Stimulated activated memory B cell treated with anti-CD40 and anti-IgM and Interleukin-4, amounts not matched to agents 10 μg/mL and 1 μg/mL and 100 μg/mL, for 72 hours (primary cell): Measurements from ENCODE around the gene ATG10.
"Not testable (repeated sequence)": the region's sequence is repeated elsewhere in the genome, so short reads cannot be mapped to it uniquely, and the experiment has no call there.

Source experiments
- ATAC-seq: fragments of 150-1000 bp; cut with Tn5 transposase; 2 replicates; pipeline ENCODE4 v1.10.0; 2021
- H3K27ac Mint-ChIP-seq: one replicate; pipeline ENCODE4 v1.8.0; 2022; ENCODE audit warnings: mild to moderate bottlenecking, mixed read lengths
- H3K27me3 Mint-ChIP-seq: one replicate; pipeline ENCODE4 v1.8.0; 2022; ENCODE audit warnings: mixed read lengths
- H3K36me3 Mint-ChIP-seq: one replicate; pipeline ENCODE4 v1.8.0; 2022; ENCODE audit warnings: mixed read lengths
- H3K4me1 Mint-ChIP-seq: one replicate; pipeline ENCODE4 v1.8.0; 2022; ENCODE audit warnings: mixed read lengths
- H3K4me3 Mint-ChIP-seq: one replicate; pipeline ENCODE4 v1.8.0; 2022; ENCODE audit warnings: mild to moderate bottlenecking, moderate library complexity, mixed read lengths
- H3K9me3 Mint-ChIP-seq: one replicate; pipeline ENCODE4 v1.8.0; 2022; ENCODE audit warnings: mixed read lengths

Gene ATG10

DNA sequence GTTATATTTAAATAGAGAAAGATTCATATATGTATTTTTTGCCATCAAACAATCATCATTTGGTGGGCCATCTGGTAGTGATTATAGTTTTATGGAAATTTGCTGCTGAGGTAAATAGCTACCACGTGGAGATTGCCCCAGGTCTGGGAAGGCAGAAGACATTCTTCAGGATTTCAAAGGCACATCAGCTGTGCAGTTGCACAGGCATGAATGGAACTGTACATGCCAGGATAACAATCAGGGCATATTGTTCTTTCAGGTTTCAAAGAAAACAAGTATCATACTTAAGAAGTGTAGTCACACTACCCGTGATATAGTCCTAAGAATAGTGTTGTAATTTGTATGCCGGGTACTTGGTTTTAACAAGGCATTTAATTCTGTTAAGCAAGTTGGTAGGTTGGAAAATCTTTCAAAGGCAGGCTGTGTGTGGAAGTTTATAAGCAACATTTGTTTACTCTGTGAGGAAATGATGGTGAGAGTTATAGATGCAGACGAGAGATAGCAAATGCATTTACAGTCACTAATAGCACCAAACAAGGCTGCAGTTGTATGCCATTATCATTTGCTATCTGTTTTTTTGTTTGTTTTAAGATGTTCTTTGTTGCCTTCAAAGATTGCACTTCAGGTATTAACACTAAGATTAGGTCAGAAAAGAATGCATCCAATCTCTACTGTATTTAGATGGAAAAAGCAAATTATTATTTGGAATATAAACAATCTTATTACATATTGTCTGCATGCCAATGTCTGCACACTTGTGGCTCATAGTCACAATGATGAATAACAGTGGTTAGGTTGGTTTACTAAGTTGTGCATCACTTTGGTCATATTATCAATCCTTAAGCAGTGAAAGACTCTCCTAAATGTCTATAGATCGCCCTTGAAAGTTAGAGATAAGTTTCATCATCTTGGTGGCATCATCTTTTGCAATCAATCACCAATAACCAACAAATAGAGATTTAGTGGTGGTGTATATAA is 251.1 kb downstream of the ATG10 start:
- Mint-ChIP-seq H3K4me3 (no peak overlapping the region), H3K27ac (no peak overlapping the region), H3K27me3 (no peaks in the 10 kb centered on the region), H3K9me3 (no peaks in the 10 kb centered on the region), H3K36me3 (no peaks in the 10 kb centered on the region), H3K4me1 (peaks cover 6% of the 10 kb centered on the region)
- ATAC-seq: no peak

DNA sequence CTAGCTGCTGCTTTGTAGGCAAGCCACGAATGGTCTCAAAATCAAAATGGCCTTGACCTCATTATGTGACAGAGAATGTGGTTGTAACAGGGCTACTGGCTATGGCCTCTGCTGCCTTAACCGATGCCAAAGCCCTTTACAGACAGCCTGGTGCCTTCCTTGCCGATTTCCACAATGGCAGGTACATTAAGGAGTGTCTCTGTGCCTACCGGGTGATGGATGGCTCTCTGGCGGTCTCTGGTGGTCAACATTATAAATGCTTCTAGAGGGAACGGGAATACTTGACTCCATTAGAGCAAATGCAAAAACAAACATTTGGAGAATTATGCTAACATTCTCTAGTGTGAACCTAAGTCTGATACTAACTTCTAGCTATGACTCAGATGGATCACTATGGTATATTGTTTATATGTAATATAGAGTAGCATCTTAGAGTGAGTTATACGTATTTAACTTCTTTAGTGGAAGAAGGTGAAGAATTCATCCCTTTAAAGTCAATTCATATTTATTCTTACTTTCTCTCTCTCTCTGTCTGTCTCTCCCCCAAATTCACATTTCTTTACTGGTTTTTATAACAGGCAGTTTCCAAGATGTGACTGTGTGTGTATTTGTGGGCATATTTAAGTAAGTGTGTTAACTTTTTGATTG is 253.8 kb downstream of the ATG10 start:
- no peak overlapping the region for H3K4me3 Mint-ChIP-seq
- H3K36me3 Mint-ChIP-seq: no peaks in the 10 kb centered on the region
- H3K27me3 Mint-ChIP-seq: no peaks in the 10 kb centered on the region
- no peak overlapping the region for H3K27ac Mint-ChIP-seq
- H3K9me3 Mint-ChIP-seq: no peaks in the 10 kb centered on the region
- peaks cover 6% of the 10 kb centered on the region for H3K4me1 Mint-ChIP-seq
- ATAC-seq: peak; percentile 68

DNA sequence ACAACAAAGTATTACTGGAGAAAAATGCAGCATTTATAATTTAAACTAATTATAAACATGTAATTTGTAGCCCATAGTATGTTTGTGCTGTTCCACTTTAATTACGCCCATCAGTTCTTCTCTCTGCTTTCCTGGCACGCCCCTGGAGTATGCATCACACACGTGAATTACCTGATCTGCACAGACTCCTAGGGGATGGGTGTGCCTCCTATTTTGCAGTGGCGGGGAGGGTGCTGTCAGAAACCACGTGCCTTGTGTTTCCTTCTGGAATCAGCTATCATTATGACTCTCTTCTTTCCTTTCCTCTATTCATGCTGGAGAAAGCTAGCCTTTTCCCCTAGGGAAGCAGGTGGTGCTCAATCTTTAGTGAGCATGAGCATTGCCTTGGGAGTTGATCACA is 263.1 kb downstream of the ATG10 start:
- no peaks in the 10 kb centered on the region for H3K4me1 Mint-ChIP-seq
- H3K4me3 Mint-ChIP-seq: no peak overlapping the region
- ATAC-seq: no peak
- no peaks in the 10 kb centered on the region for H3K36me3 Mint-ChIP-seq
- H3K27me3 Mint-ChIP-seq: no peaks in the 10 kb centered on the region
- H3K27ac Mint-ChIP-seq: no peak overlapping the region
- no peaks in the 10 kb centered on the region for H3K9me3 Mint-ChIP-seq

DNA sequence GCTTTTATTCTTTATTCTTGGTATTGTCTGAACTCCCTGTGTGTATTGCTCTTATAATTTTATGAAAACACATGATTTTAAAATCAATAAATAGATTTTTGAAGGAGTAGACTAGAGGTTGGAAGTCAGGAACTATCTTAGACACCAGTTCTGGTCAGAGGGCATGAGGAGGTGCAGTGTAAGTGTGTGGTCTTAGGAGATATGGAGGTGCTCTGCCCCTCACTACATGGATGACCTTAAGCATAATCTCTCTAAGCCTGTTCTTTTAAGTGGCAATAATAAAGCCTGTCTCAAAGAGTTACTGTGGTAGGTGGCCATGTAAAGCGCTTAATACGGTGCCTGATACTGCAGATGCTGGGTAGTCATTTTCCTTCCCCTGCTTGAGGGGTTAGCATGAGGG is 272.3 kb downstream of the ATG10 start:
- Mint-ChIP-seq H3K36me3 (peaks cover 16% of the 10 kb centered on the region), H3K27ac (no peak overlapping the region), H3K4me3 (no peak overlapping the region), H3K4me1 (no peaks in the 10 kb centered on the region), H3K9me3 (peaks cover 12% of the 10 kb centered on the region), H3K27me3 (no peaks in the 10 kb centered on the region)
- ATAC-seq: no peak

DNA sequence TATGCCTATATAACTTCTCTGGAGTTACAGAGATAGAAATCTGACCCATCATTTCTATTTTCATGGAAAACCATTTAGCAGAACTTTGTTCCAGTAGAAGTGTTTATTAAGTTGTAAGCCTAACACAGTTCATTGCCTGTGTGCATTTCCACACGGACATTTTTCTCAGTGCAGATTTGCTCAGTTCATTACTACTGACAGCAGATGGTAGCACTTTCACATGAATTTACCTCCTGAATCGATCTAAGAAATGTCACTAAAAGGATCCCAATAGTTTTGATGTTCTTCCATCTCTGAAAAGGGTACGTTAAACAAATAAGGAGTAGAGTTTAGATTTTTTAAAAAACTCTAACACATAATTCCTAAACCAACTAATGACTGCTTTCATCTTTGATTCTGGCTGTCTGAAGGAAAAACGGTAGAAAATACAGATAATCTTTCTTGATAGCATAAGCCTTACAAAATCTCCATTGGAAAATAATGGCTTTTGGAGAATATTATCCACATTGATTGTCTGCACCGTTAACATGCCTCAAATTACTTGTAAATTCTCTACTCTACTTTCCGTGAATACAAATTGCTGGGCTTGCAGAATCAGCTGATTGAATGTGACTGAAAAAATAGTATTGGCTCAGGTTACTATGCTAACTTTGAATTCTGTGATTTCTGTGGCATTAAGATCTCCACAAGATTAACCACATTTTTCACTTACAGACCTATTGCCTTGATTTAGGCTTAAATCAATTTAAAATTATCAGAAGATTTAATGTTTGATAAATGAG is 273.2 kb downstream of the ATG10 start:
- Mint-ChIP-seq H3K4me3 (no peak overlapping the region), H3K27ac (no peak overlapping the region), H3K36me3 (peaks cover 16% of the 10 kb centered on the region), H3K27me3 (no peaks in the 10 kb centered on the region), H3K9me3 (peaks cover 12% of the 10 kb centered on the region), H3K4me1 (no peaks in the 10 kb centered on the region)
- no peak for ATAC-seq

DNA sequence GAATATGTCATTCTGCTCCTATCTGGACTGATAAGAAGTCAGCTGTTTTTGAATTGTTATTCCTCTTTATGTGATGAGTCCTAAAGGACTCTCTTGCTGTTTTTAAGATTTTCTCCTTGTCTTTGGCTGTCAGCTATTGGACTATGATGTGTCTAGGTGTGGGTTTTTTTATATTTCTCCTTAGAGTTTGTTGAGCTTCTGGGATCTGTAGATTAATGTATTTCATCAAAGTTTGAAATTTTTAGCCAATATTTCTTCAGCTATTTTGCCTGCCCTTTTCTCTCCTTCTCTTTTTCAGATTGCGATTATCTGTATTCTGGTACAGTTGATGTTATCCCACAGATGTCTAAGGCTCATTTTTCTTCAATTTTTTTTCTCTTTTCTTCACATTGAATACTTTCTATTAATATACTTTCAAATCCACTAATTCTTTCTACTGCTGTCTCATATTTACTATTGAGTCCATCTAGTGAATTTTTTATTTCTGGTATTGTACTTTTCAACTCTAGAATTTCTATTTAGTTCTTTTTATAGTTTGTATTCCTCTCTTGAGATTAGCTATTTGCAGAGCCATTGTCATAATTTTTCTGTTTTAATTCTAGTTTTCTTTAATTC is 275.2 kb downstream of the ATG10 start:
- H3K9me3 Mint-ChIP-seq: peaks cover 12% of the 10 kb centered on the region
- no peaks in the 10 kb centered on the region for H3K4me1 Mint-ChIP-seq
- no peak overlapping the region for H3K4me3 Mint-ChIP-seq
- H3K36me3 Mint-ChIP-seq: peaks cover 23% of the 10 kb centered on the region
- no peak for ATAC-seq
- H3K27me3 Mint-ChIP-seq: no peaks in the 10 kb centered on the region
- no peak overlapping the region for H3K27ac Mint-ChIP-seq

DNA sequence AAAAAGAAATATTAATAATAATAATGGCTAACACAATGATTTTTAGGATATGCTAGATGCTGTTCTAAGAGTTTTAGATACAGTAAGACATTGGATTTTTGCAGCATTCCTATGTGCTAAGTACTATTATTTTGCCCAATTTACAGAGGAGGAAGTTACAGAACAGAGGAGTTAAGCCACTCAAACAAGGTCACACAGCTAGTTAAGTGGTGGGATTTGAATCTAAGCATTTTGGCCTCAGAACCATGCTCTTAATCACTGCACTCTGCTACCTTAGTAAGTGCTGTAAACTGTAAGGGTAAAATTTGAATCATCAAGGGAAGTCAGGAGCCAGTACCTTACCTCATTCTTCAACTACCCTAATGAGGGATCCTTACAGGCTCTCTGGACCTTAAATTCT is 280.9 kb downstream of the ATG10 start:
- no peak for ATAC-seq
- H3K9me3 Mint-ChIP-seq: peaks cover 4% of the 10 kb centered on the region
- H3K4me1 Mint-ChIP-seq: no peaks in the 10 kb centered on the region
- H3K27ac Mint-ChIP-seq: no peak overlapping the region
- no peaks in the 10 kb centered on the region for H3K27me3 Mint-ChIP-seq
- H3K4me3 Mint-ChIP-seq: no peak overlapping the region
- peaks cover 13% of the 10 kb centered on the region for H3K36me3 Mint-ChIP-seq

DNA sequence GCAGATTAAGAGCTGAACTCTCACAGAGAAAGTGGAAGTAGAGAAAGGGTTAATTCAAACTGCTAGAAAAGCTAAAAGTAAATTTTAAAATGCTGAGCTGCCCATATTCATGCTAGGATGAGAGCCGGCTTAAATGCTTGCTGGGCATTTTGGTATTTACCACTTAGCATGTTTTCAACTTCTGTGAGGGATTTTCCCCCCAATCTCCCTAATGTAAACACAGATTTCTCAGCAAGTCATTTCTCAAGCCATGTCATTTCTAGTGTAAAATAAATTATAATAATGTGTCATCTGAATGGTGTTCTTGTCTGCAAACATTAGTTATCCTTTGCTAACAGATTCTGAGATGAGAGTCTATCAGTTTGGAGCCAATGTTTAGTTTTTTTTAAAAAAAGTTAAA is 284.0 kb downstream of the ATG10 start:
- no peaks in the 10 kb centered on the region for H3K27me3 Mint-ChIP-seq
- no peak for ATAC-seq
- no peaks in the 10 kb centered on the region for H3K4me1 Mint-ChIP-seq
- no peak overlapping the region for H3K4me3 Mint-ChIP-seq
- H3K36me3 Mint-ChIP-seq: no peaks in the 10 kb centered on the region
- no peaks in the 10 kb centered on the region for H3K9me3 Mint-ChIP-seq
- H3K27ac Mint-ChIP-seq: no peak overlapping the region

DNA sequence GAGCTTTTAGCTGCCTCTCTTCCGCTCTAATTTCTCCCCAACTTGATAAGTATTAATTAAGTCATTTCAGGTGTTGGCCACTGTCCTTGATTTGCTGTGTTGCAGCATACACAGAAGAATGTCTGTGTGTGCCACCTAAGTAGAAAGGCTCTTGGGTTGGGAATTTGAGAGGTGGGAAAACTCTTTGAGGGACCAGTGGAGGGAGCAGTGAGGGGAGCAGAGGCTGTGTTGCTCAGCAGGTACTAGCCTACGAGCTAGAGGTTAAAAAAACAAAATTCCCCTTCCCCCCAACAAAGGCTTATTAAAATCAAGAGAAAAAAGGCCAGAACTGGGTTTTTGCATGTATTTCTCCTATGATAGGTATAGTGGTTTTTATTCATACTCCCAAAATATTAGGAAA is 285.4 kb downstream of the ATG10 start:
- no peaks in the 10 kb centered on the region for H3K36me3 Mint-ChIP-seq
- ATAC-seq: no peak

DNA sequence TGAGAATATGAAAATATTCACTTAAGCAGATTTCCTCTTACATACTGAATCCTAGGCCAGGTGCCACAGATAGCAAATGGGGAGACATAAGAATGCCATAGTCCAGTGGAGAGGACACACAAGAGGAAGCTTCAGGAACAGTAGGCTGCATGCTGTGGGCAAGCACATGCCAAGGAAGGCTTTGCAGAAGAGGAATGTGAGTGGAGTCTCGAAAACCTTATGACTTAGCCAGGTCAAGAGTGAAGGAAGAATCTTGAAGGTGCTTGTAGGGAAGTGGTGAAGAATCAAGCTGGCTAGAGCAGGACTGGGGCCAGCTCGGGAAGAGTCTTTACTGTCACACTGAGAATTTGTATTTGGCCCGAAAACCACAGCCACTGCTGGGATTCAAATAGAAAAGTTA is 285.9 kb downstream of the ATG10 start:
- Mint-ChIP-seq H3K36me3 (no peaks in the 10 kb centered on the region), H3K9me3 (no peaks in the 10 kb centered on the region), H3K27me3 (no peaks in the 10 kb centered on the region), H3K27ac (no peak overlapping the region), H3K4me3 (no peak overlapping the region), H3K4me1 (no peaks in the 10 kb centered on the region)
- no peak for ATAC-seq

More for the DNA sequence above, 285.4 kb downstream of the ATG10 start:
- no peak overlapping the region for H3K27ac Mint-ChIP-seq
- H3K4me1 Mint-ChIP-seq: no peaks in the 10 kb centered on the region
- H3K27me3 Mint-ChIP-seq: no peaks in the 10 kb centered on the region
- H3K4me3 Mint-ChIP-seq: no peak overlapping the region
- no peaks in the 10 kb centered on the region for H3K9me3 Mint-ChIP-seq

DNA sequence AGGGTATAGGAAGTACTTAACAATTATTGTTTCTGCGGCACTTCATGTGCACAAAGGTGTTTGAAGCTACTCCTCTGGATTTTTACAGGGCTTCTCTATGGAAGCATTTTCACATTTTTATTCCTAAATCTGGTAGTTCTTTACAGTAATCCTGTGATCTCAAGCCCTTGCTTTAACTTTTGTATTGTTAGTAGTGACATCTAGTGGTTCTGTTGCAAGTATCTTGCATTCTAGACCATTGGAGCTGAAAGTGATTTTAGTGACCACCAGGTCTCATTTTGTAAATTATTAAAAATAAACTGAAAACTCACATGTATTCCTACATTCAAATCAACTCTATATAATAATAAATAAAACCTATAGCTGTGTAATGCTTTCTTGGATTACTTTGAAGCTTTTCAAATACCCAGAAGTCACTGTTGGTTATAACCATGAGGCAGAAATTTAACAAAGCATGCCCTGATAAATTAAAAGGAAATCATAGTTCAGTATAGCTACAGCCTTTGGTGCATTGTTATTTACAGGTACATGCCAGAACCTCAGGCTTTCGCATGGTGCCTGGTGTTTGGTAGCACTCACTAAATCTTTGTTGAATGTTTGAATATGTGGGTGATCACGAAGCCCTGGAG is 287.5 kb downstream of the ATG10 start:
- Mint-ChIP-seq H3K27me3 (no peaks in the 10 kb centered on the region), H3K9me3 (no peaks in the 10 kb centered on the region), H3K36me3 (no peaks in the 10 kb centered on the region), H3K4me3 (no peak overlapping the region), H3K27ac (no peak overlapping the region), H3K4me1 (no peaks in the 10 kb centered on the region)
- ATAC-seq: no peak

DNA sequence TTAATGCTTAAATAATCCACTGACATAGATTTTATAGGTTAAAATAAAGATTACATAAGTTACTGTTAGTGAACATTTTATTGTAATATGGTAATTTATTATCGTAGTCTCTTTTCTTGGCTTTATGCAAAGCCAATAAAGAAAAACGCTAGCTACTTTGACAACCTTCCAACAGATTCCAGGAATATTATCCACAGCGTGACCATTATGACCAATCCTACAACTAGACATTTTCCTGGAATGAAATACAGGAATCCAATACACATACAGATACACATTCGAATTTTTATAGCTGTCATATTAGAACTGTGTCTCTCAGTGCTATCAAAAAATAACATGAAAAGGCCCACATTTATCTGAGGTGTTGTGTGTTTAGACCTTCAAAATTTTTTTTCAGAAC is 293.2 kb downstream of the ATG10 start:
- no peaks in the 10 kb centered on the region for H3K27me3 Mint-ChIP-seq

DNA sequence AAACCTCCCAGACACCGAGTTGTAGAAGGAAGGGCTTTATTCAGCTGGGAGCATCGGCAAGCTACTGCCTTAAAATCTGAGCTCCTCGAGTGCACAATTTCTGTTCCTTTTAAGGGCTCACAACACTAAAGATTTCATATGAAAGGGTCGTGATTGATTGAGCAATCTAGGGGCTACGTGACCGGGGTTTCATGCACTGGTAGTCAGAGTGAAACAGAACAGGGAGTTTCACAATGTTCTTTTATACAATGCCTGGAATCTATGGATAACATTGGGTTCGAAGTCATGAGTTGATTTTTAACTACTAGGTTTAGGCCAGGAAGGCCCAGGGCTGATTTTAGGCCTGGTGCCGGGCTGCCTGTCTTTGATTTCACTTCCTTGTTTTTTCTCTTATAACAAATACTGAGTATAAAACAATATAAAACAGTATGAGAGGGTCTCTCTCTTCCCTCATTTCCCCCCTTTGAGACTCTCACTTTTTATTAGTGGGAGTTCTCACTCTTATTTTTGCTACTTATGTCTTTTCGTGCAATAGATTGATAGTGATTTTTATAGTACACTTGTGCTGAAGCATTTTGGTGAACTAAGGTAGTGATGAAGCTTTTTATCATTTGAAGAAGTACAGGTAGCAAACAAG is 295.6 kb downstream of the ATG10 start:
- not testable (repeated sequence) for ATAC-seq, H3K9me3 Mint-ChIP-seq, H3K27ac Mint-ChIP-seq, H3K4me1 Mint-ChIP-seq, H3K27me3 Mint-ChIP-seq, H3K4me3 Mint-ChIP-seq
- H3K36me3 Mint-ChIP-seq: peaks cover 45% of the 10 kb centered on the region

More for the DNA sequence above, 293.2 kb downstream of the ATG10 start:
- no peaks in the 10 kb centered on the region for H3K4me1 Mint-ChIP-seq
- H3K9me3 Mint-ChIP-seq: no peaks in the 10 kb centered on the region
- no peak for ATAC-seq
- no peak overlapping the region for H3K4me3 Mint-ChIP-seq
- H3K36me3 Mint-ChIP-seq: peaks cover 30% of the 10 kb centered on the region
- H3K27ac Mint-ChIP-seq: no peak overlapping the region

DNA sequence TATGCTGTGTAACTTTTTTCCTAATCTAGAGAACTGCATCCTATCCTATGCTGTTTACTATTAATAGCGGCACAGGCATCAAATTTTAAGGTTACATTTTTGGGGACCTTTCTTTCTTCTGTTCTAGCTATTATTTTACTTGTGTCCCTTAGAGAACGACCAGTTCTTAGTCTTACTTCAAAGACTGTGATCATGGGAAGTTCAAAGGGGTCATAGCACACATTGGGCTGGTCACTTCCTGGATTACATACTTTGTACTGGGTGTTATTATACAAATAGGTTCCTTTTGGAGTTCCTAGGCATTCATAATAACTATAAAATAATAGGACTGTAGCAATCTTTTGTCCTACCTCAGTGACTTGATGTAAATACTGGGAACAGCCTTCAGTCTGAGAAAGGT is 297.5 kb downstream of the ATG10 start:
- H3K4me3 Mint-ChIP-seq, ATAC-seq, H3K27ac Mint-ChIP-seq, H3K27me3 Mint-ChIP-seq, H3K9me3 Mint-ChIP-seq: not testable (repeated sequence)
- peaks cover 64% of the 10 kb centered on the region for H3K36me3 Mint-ChIP-seq
- peaks cover 28% of the 10 kb centered on the region for H3K4me1 Mint-ChIP-seq
